Natural killer cell (primary cell): ENCODE measurements around the gene TTLL4. TPM values are rescaled to one million over a fixed set of nuclear protein-coding genes. Genes with fewer than 3 reads are reported as not detected.

Experiments used
- ATAC-seq, 3 donors: fragments of 150-1000 bp in 2 of 3; fragments of 200-7000 bp in 1 of 3; cut with Tn5 transposase; 1 replicate in 1 of 3; 2 replicates in 2 of 3; pipeline ENCODE4 v1.10.0; 2021; ENCODE audit warnings: mild to moderate bottlenecking in 2 of 3, moderate library complexity in 2 of 3
- DNase-seq, 2 donors: peaks; one replicate each; pipeline versions ENCODE4 v3.0.0 to v3.0.0-alpha.2; 2013 to 2021; ENCODE audit warnings: mixed read lengths in 1 of 2
- H3K27ac ChIP-seq: one replicate; pipeline ENCODE4 v1.5.1; 2013; ENCODE audit warnings: mild to moderate bottlenecking, low read length
- H3K27me3 ChIP-seq: one replicate; pipeline ENCODE4 v1.6.1; 2013; ENCODE audit warnings: low read length; ENCODE audit not compliant: control insufficient read depth, insufficient read depth
- H3K36me3 ChIP-seq: one replicate; pipeline ENCODE4 v1.6.1; 2013; ENCODE audit warnings: low read length; ENCODE audit not compliant: control insufficient read depth, insufficient read depth
- H3K4me1 ChIP-seq: one replicate; pipeline ENCODE4 v1.6.1; 2013; ENCODE audit warnings: low read length; ENCODE audit not compliant: control insufficient read depth, insufficient read depth
- H3K4me3 ChIP-seq: one replicate; pipeline ENCODE4 v1.5.1; 2013; ENCODE audit warnings: low read length
- H3K9me3 ChIP-seq: one replicate; pipeline ENCODE4 v1.6.1; 2013; ENCODE audit warnings: low read length; ENCODE audit not compliant: control insufficient read depth, insufficient read depth
- H3K27ac Mint-ChIP-seq, 2 donors: one replicate each; pipeline ENCODE4 v1.8.0; 2022; ENCODE audit warnings: mild to moderate bottlenecking in 2 of 2, mixed read lengths in 2 of 2, moderate library complexity in 1 of 2
- H3K27me3 Mint-ChIP-seq, 2 donors: one replicate each; pipeline ENCODE4 v1.8.0; 2022; ENCODE audit warnings: low read depth in 2 of 2, mixed read lengths in 2 of 2
- H3K36me3 Mint-ChIP-seq: one replicate; pipeline ENCODE4 v1.8.0; 2022; ENCODE audit warnings: mixed read lengths
- H3K4me1 Mint-ChIP-seq, 2 donors: one replicate each; pipeline ENCODE4 v1.8.0; 2022; ENCODE audit warnings: mixed read lengths in 2 of 2
- H3K4me3 Mint-ChIP-seq: one replicate; pipeline ENCODE4 v1.8.0; 2022; ENCODE audit warnings: mild to moderate bottlenecking, moderate library complexity, mixed read lengths
- H3K9me3 Mint-ChIP-seq, 2 donors: one replicate each; pipeline ENCODE4 v1.8.0; 2022; ENCODE audit warnings: mixed read lengths in 2 of 2
- WGBS: methylation state at CpG from one replicate; pipeline ENCODE4 v1.1.7; 2013; ENCODE audit warnings: missing lambda C conversion rate; ENCODE audit not compliant: insufficient coverage; 5-methylcytosine and 5-hydroxymethylcytosine counted together
- intact Hi-C: fragments of 100-400 bp; cut with micrococcal nuclease; formaldehyde crosslinking; loops from one replicate; pipeline ENCODE4 v1.14.2; 2022
- total RNA-seq, 4 donors: library from RNA; stranded (reverse); fragments of 120-200 nt in 1 of 4; gene quantifications; one replicate each; pipeline versions ENCODE4 v1.2.3 to v1.2.4, GENCODE V29; 2013 to 2022
- TF ChIP-seq, protein P1 (sequence below): fragments of 200-600 bp; IDR thresholded peaks from one replicate; pipeline ENCODE4 v1.8.0; 2022; ENCODE audit warnings: antibody characterized with exemption

The TTLL4 gene
- total RNA-seq, 3 donors from 2014 or later (not counting 1 experiment from before 2014, with no cell fraction given), result 20.2 to 25.5 (median 22.8) TPM

DNA sequence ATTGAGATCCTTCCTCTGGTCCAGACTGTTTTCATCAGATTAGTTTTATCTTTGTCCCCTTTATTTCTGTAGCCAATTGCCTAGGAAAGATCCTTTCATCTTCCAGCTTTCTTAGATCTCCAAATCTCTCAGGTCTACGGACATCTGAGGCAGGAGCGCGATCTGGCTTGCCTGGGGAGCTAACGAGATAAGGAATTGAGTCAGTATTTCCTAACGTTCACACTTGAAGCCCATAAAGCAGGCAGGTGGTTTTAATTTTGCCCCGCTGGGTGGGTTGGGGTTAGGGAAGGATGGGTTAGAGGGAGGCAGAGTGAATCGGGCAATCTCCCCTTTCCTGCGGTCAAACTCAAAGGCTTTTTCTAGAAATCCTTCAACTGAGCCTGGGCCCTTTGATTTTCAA is 727 bp upstream of the TTLL4 start:
- H3K4me3 ChIP-seq, result no peak overlapping the region
- no peak overlapping the region for H3K27ac ChIP-seq
- DNase-seq (no peak), ATAC-seq (no peak)
- H3K4me1 ChIP-seq, result peaks cover 10% of the 10 kb centered on the region
- TF ChIP-seq, protein P1, sequence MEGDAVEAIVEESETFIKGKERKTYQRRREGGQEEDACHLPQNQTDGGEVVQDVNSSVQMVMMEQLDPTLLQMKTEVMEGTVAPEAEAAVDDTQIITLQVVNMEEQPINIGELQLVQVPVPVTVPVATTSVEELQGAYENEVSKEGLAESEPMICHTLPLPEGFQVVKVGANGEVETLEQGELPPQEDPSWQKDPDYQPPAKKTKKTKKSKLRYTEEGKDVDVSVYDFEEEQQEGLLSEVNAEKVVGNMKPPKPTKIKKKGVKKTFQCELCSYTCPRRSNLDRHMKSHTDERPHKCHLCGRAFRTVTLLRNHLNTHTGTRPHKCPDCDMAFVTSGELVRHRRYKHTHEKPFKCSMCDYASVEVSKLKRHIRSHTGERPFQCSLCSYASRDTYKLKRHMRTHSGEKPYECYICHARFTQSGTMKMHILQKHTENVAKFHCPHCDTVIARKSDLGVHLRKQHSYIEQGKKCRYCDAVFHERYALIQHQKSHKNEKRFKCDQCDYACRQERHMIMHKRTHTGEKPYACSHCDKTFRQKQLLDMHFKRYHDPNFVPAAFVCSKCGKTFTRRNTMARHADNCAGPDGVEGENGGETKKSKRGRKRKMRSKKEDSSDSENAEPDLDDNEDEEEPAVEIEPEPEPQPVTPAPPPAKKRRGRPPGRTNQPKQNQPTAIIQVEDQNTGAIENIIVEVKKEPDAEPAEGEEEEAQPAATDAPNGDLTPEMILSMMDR, result no peak
- 90% methylated on average over 8 of the region's 8 CpGs for WGBS
- peak overlapping the region; percentile 99 for H3K4me3 Mint-ChIP-seq
- intact Hi-C loops, result loop anchor here (1.0 to 5.0 kb wide), 4 partner anchors 38 to 440 kb away; partner anchors contain the start of genes AAMP, BCS1L, PNKD and RNF25
- no peaks in the 10 kb centered on the region for H3K27me3 Mint-ChIP-seq
- no peaks in the 10 kb centered on the region for H3K9me3 ChIP-seq
- no peaks in the 10 kb centered on the region for H3K9me3 Mint-ChIP-seq
- peaks cover 12 to 27% of the 10 kb centered on the region in 2 donors for H3K4me1 Mint-ChIP-seq
- no peaks in the 10 kb centered on the region for H3K36me3 ChIP-seq
- peak overlapping the region; percentile 94 to 97 for H3K27ac Mint-ChIP-seq
- H3K27me3 ChIP-seq, result no peaks in the 10 kb centered on the region
- H3K36me3 Mint-ChIP-seq, result no peaks in the 10 kb centered on the region

DNA sequence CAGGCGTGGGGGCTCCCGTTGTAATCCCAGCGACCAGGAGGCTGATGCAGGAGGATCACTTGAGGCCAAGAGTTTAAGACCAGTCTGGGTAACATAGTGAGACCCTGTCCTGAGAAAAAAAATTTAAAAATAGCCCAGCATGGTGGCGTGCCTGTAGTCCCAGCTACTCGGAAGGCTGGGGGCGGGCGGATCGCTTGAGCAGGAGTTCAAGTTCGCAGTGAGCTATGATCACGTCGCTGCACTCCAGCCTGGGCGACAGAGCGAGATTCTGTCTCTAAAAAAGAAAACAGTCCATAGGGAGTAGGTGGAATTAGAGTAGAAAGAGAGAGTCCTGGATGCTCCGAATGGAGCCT is 325 bp upstream of the TTLL4 start:
- ATAC-seq (no peak), DNase-seq (no peak)
- peak overlapping the region; percentile 41 for H3K27ac ChIP-seq
- H3K4me1 Mint-ChIP-seq, result peaks cover 12 to 27% of the 10 kb centered on the region in 2 donors
- no peaks in the 10 kb centered on the region for H3K36me3 Mint-ChIP-seq
- no peaks in the 10 kb centered on the region for H3K27me3 Mint-ChIP-seq
- peaks cover 10% of the 10 kb centered on the region for H3K4me1 ChIP-seq
- TF ChIP-seq, protein P1, result no peak
- H3K27ac Mint-ChIP-seq, result peak overlapping the region; percentile 94 to 97
- H3K9me3 ChIP-seq, result no peaks in the 10 kb centered on the region
- H3K4me3 ChIP-seq, result peak overlapping the region; percentile 34
- no peaks in the 10 kb centered on the region for H3K36me3 ChIP-seq
- intact Hi-C loops, result loop anchor here (1.0 to 5.0 kb wide), 4 partner anchors 38 to 440 kb away; partner anchors contain the start of genes AAMP, BCS1L, PNKD and RNF25
- no peaks in the 10 kb centered on the region for H3K27me3 ChIP-seq
- H3K9me3 Mint-ChIP-seq, result no peaks in the 10 kb centered on the region
- peak overlapping the region; percentile 99 for H3K4me3 Mint-ChIP-seq
- 57% methylated on average over 14 of the region's 14 CpGs for WGBS

GRCh38 chr2:218711550-218711929 is 905 bp downstream of the TTLL4 start:
- Mint-ChIP-seq H3K27me3 (no peaks in the 10 kb centered on the region), H3K36me3 (no peaks in the 10 kb centered on the region), H3K27ac (peak overlapping the region; percentile 94 to 97), H3K4me1 (peaks cover 12 to 27% of the 10 kb centered on the region in 2 donors), H3K9me3 (no peaks in the 10 kb centered on the region), H3K4me3 (peak overlapping the region; percentile 99)
- peaks cover 10% of the 10 kb centered on the region for H3K4me1 ChIP-seq
- peak overlapping the region; percentile 76 for H3K4me3 ChIP-seq
- TF ChIP-seq, protein P1, result no peak
- peak overlapping the region; percentile 78 for H3K27ac ChIP-seq
- peak in 1 of 2 donors; percentile 9 for DNase-seq
- peaks cover 5% of the 10 kb centered on the region for H3K36me3 ChIP-seq
- H3K27me3 ChIP-seq, result no peaks in the 10 kb centered on the region
- no peak for ATAC-seq
- H3K9me3 ChIP-seq, result no peaks in the 10 kb centered on the region
- 28% methylated on average over 5 of the region's 5 CpGs for WGBS
- intact Hi-C loops, result loop anchor here (1.0 to 5.0 kb wide), 3 partner anchors 54 to 186 kb away; partner anchors contain the start of genes BCS1L and ZNF142

GRCh38 chr2:218713922-218714321 is 3.3 kb downstream of the TTLL4 start:
- Histone ChIP-seq H3K27ac (no peak overlapping the region), H3K9me3 (no peaks in the 10 kb centered on the region), H3K4me3 (no peak overlapping the region), H3K27me3 (no peaks in the 10 kb centered on the region), H3K4me1 (peaks cover 10% of the 10 kb centered on the region), H3K36me3 (peaks cover 5% of the 10 kb centered on the region)
- ATAC-seq (no peak), DNase-seq (no peak)
- H3K4me1 Mint-ChIP-seq, result peaks cover 12 to 34% of the 10 kb centered on the region in 2 donors
- no peak overlapping the region for H3K27ac Mint-ChIP-seq
- no peak overlapping the region for H3K4me3 Mint-ChIP-seq
- H3K27me3 Mint-ChIP-seq, result no peaks in the 10 kb centered on the region
- TF ChIP-seq, protein P1, result no peak
- intact Hi-C loops, result loop anchor here (5.0 kb wide), 2 partner anchors 57 to 183 kb away; partner anchors contain the start of genes BCS1L and ZNF142
- H3K9me3 Mint-ChIP-seq, result no peaks in the 10 kb centered on the region
- 86% methylated on average over 2 of the region's 2 CpGs for WGBS
- no peaks in the 10 kb centered on the region for H3K36me3 Mint-ChIP-seq
